Measurements from ENCODE around the gene RNU4-1. TPM values are rescaled to one million over a fixed set of nuclear protein-coding genes. Genes with fewer than 3 reads are reported as not detected.

The RNU4-1 gene
- total and polyA plus RNA-seq, 10 of the 15 experiments (the other 5 are each of a cell fraction or from before 2014, with no cell fraction given): under 0.01 to 15,332 (median 7.1) TPM; not detected in 3

- Histone ChIP-seq H3K27me3 (replicated peaks in 1 of 2; ENCODE audit: control insufficient read depth in 2 of 2, insufficient read depth in 2 of 2, low read length in 1 of 2) (no peaks in the 10 kb centered on the region), H4K20me1 (ENCODE audit: control insufficient read depth, insufficient read depth) (no peaks in the 10 kb centered on the region), H3K4me2 (ENCODE audit: control insufficient read depth, insufficient read depth) (no peak overlapping the region), H3K4me1 (ENCODE audit: control insufficient read depth, insufficient read depth, low read length) (no peaks in the 10 kb centered on the region), H3K4me3 (no peak overlapping the region), H3K9me3 (replicated peaks; ENCODE audit: control insufficient read depth, insufficient read depth, low read length) (no peaks in the 10 kb centered on the region), H2AFZ (ENCODE audit: control insufficient read depth, low read depth, low read length) (no peak overlapping the region; the same call in 1 of the 2 replicates), H3K79me2 (ENCODE audit: control insufficient read depth, insufficient read depth, low read length) (no peaks in the 10 kb centered on the region), H3K36me3 (ENCODE audit: control insufficient read depth in 2 of 2, insufficient read depth in 2 of 2, low read length in 1 of 2) (no peaks in the 10 kb centered on the region), H3K9ac (ENCODE audit: control insufficient read depth, insufficient read depth, low read length) (no peak overlapping the region), H3K27ac (ENCODE audit: control insufficient read depth, insufficient read depth) (no peak overlapping the region)
- FAIRE-seq: no peak
- 36% methylated on average over 9 of the region's 9 CpGs for WGBS (ENCODE audit: insufficient coverage, insufficient replicate concordance, low lambda C conversion rate, missing lambda C conversion rate)
- peak; percentile 11; the same call in 1 of the 3 replicates for ATAC-seq
- no peak for DNase-seq (ENCODE audit: low read depth, low spot score)
- TF ChIP-seq HDAC6 (IDR thresholded peaks at IDR 0.05; ENCODE audit: unreplicated experiment): no peak
- no peak for TF ChIP-seq ATF2 (IDR thresholded peaks at IDR 0.05; ENCODE audit: low read length)
- TF ChIP-seq SIN3A (IDR thresholded peaks at IDR 0.05; ENCODE audit: low read depth, low read length): no peak
- TF ChIP-seq NBN (IDR thresholded peaks at IDR 0.05): no peak
- no peak for TF ChIP-seq ZSCAN29 (IDR thresholded peaks at IDR 0.05)
- TF ChIP-seq RB1 (IDR thresholded peaks at IDR 0.05; ENCODE audit: borderline replicate concordance): no peak
- no peak for TF ChIP-seq TARDBP (IDR thresholded peaks at IDR 0.05; ENCODE audit: borderline replicate concordance)
- TF ChIP-seq POLR2A (IDR thresholded peaks at IDR 0.05; ENCODE audit: low read depth, low read length): no peak
- no peak for TF ChIP-seq PKNOX1 (IDR thresholded peaks at IDR 0.05)
- no peak for TF ChIP-seq MTA2 (IDR thresholded peaks at IDR 0.05; ENCODE audit: low read depth)
- TF ChIP-seq SPI1 (IDR thresholded peaks at IDR 0.05; ENCODE audit: borderline replicate concordance, insufficient read depth, low read depth, low read length): no peak
- ChIA-PET CTCF (interaction anchor here (0.7 to 2.2 kb wide), 9 partner anchors 10 to 111 kb away, joined by 3 to 6 read pairs (median 4); no protein-coding TSS in a partner anchor), SMC1A (ENCODE audit: uncharacterized antibody, unreplicated experiment) (no interaction called here), RAD21 (ENCODE audit: unreplicated experiment) (interaction anchor here (0.7 kb wide), 1 partner anchor 32 kb away, joined by 3 read pairs; the partner anchor contains the start of gene RNU4-1), POLR2A (no interaction called here)
- BruUV-seq (replicated peaks): no TSS peak
- intact Hi-C loops (cut with micrococcal nuclease; ENCODE audit: unreplicated experiment) (loop anchor here (1.0 to 2.0 kb wide), 2 partner anchors 105 to 256 kb away; partner anchors contain the start of gene POP5), in situ Hi-C loops (cut with MboI) (loop anchor here (10.0 kb wide), 1 partner anchor 110 kb away; the partner anchor contains the start of gene COX6A1)
Observed at GRCh38 chr12:120324841-120325417, 31.9 kb upstream of the RNU4-1 start.

Data from GM12878 (cell line).